Loucy (cell line): Measurements from ENCODE around the gene IMPG1.

Experiments
- EZH2phosphoT487 ChIP-seq: fragments of 200-600 bp; IDR thresholded peaks from 2 replicates; pipeline ENCODE4 v1.6.1; 2018; ENCODE audit warnings: antibody characterized with exemption, mild to moderate bottlenecking, moderate library complexity, borderline replicate concordance
- TF ChIP-seq, protein P1 (sequence below): fragments of 200-600 bp; sonication (generic); conservative IDR thresholded peaks from 2 replicates; pipeline ENCODE4 v1.5.1; 2014; ENCODE audit warnings: mild to moderate bottlenecking, antibody characterized with exemption, low read length

- TF ChIP-seq EZH2phosphoT487: no peak
- TF ChIP-seq, protein P1, sequence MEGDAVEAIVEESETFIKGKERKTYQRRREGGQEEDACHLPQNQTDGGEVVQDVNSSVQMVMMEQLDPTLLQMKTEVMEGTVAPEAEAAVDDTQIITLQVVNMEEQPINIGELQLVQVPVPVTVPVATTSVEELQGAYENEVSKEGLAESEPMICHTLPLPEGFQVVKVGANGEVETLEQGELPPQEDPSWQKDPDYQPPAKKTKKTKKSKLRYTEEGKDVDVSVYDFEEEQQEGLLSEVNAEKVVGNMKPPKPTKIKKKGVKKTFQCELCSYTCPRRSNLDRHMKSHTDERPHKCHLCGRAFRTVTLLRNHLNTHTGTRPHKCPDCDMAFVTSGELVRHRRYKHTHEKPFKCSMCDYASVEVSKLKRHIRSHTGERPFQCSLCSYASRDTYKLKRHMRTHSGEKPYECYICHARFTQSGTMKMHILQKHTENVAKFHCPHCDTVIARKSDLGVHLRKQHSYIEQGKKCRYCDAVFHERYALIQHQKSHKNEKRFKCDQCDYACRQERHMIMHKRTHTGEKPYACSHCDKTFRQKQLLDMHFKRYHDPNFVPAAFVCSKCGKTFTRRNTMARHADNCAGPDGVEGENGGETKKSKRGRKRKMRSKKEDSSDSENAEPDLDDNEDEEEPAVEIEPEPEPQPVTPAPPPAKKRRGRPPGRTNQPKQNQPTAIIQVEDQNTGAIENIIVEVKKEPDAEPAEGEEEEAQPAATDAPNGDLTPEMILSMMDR: no peak
Measured at GRCh38 chr6:75935473-75935793, 137.0 kb downstream of the IMPG1 start.
